Measurements from ENCODE around the gene RNF212B. TPM values are rescaled to one million over a fixed set of nuclear protein-coding genes. Genes with fewer than 3 reads are reported as not detected.
A peak's percentile ranks its signal among the peaks of the same experiment; 100 is the strongest.

Gene RNF212B
- total and polyA plus RNA-seq, 4 donors, result 0.06 to 0.51 (median 0.17) TPM; not detected in 1

GRCh38 chr14:23320584-23321571, 83.1 kb downstream of the RNF212B start, which contains the start of gene PABPN1:
Gene PABPN1, plus strand, starts transcription at chr14:23321457. Its CDS starts 13 bp downstream, at chr14:23321470.
- H3K9ac ChIP-seq (ENCODE audit: low read depth in 1 of 2, low read length in 2 of 2), result peak within 1 kb of the TSS; percentile 91 to 95
- TF ChIP-seq MAX (IDR thresholded peaks at IDR 0.05), result peak; percentile 81
- TF ChIP-seq, protein P1, sequence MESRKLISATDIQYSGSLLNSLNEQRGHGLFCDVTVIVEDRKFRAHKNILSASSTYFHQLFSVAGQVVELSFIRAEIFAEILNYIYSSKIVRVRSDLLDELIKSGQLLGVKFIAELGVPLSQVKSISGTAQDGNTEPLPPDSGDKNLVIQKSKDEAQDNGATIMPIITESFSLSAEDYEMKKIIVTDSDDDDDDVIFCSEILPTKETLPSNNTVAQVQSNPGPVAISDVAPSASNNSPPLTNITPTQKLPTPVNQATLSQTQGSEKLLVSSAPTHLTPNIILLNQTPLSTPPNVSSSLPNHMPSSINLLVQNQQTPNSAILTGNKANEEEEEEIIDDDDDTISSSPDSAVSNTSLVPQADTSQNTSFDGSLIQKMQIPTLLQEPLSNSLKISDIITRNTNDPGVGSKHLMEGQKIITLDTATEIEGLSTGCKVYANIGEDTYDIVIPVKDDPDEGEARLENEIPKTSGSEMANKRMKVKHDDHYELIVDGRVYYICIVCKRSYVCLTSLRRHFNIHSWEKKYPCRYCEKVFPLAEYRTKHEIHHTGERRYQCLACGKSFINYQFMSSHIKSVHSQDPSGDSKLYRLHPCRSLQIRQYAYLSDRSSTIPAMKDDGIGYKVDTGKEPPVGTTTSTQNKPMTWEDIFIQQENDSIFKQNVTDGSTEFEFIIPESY (IDR thresholded peaks at IDR 0.05), result peak; percentile 93
- peak; percentile 80 to 82 for TF ChIP-seq RXRA (IDR thresholded peaks at IDR 0.05)
- peak; percentile 63 for TF ChIP-seq REST (IDR thresholded peaks at IDR 0.05)
- peak; percentile 64 to 90 for TF ChIP-seq GABPA (IDR thresholded peaks at IDR 0.05 in 1 of 2, conservative IDR thresholded peaks at IDR 0.05 in 1 of 2)
- peak; percentile 50 to 76 for TF ChIP-seq JUND (IDR thresholded peaks at IDR 0.05)
- TF ChIP-seq FOXA2 (IDR thresholded peaks at IDR 0.05), result peak; percentile 54
- TF ChIP-seq NR2F2 (IDR thresholded peaks at IDR 0.05), result peak; percentile 87
- TF ChIP-seq SP1 (IDR thresholded peaks at IDR 0.05), result peak; percentile 93
- TF ChIP-seq HNF4G (IDR thresholded peaks at IDR 0.05), result peak; percentile 79
- TF ChIP-seq, protein P2, sequence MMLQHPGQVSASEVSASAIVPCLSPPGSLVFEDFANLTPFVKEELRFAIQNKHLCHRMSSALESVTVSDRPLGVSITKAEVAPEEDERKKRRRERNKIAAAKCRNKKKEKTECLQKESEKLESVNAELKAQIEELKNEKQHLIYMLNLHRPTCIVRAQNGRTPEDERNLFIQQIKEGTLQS (IDR thresholded peaks at IDR 0.05), result peak; percentile 39
- peak; percentile 45 for TF ChIP-seq FOXA1 (IDR thresholded peaks at IDR 0.05)
- TF ChIP-seq, protein P3, sequence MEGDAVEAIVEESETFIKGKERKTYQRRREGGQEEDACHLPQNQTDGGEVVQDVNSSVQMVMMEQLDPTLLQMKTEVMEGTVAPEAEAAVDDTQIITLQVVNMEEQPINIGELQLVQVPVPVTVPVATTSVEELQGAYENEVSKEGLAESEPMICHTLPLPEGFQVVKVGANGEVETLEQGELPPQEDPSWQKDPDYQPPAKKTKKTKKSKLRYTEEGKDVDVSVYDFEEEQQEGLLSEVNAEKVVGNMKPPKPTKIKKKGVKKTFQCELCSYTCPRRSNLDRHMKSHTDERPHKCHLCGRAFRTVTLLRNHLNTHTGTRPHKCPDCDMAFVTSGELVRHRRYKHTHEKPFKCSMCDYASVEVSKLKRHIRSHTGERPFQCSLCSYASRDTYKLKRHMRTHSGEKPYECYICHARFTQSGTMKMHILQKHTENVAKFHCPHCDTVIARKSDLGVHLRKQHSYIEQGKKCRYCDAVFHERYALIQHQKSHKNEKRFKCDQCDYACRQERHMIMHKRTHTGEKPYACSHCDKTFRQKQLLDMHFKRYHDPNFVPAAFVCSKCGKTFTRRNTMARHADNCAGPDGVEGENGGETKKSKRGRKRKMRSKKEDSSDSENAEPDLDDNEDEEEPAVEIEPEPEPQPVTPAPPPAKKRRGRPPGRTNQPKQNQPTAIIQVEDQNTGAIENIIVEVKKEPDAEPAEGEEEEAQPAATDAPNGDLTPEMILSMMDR (IDR thresholded peaks at IDR 0.05; ENCODE audit: low read depth, low read length, missing input control), result no peak
- peak in 1 of 2 donors; percentile 12 for TF ChIP-seq RAD21 (IDR thresholded peaks at IDR 0.05)
- peak; percentile 9 to 11 for TF ChIP-seq EGR1 (IDR thresholded peaks at IDR 0.05; ENCODE audit: low read depth in 2 of 2)
- peak; percentile 100 for TF ChIP-seq YY1 (IDR thresholded peaks at IDR 0.05)
- no peak for TF ChIP-seq TAF1 (conservative IDR thresholded peaks at IDR 0.05)
- TF ChIP-seq HNF4A (conservative IDR thresholded peaks at IDR 0.05), result peak; percentile 89 to 94
- H3K9me3 ChIP-seq (ENCODE audit: control insufficient read depth in 4 of 4, low read length in 3 of 4), result no peaks in the 10 kb centered on the region
- DNase-seq (ENCODE audit: low spot score), result peak; percentile 97
- H3K27me3 ChIP-seq (ENCODE audit: control insufficient read depth in 4 of 4, insufficient read depth in 4 of 4, low read length in 3 of 4), result no peaks in the 10 kb centered on the region
- WGBS, result 4% methylated on average over 63 of the region's 63 CpGs
- peaks cover 8 to 22% (median 21%) of the 10 kb centered on the region in 4 donors for H3K36me3 ChIP-seq (ENCODE audit: control insufficient read depth in 4 of 4, insufficient read depth in 3 of 4, low read depth in 1 of 4, low read length in 3 of 4)
- peaks cover 6 to 22% (median 12%) of the 10 kb centered on the region in 4 donors for H3K4me1 ChIP-seq (ENCODE audit: control insufficient read depth in 4 of 4, insufficient read depth in 4 of 4, low read length in 3 of 4)
- peak within 1 kb of the TSS; percentile 95 to 97 for H3K27ac ChIP-seq (ENCODE audit: low read depth in 1 of 2, low read length in 2 of 2)
- H3K4me3 ChIP-seq (ENCODE audit: low read depth in 1 of 3, low read length in 3 of 3), result peak within 1 kb of the TSS; percentile 92 to 96 (median 92)
